ENCODE measurements around the gene TCERG1L. TPM values are rescaled to one million over a fixed set of nuclear protein-coding genes. Genes with fewer than 3 reads are reported as not detected.
"Not testable (repeated sequence)": the region's sequence is repeated elsewhere in the genome, so short reads cannot be mapped to it uniquely, and the experiment has no call there.

TCERG1L gene
- total RNA-seq, 4 donors from 2014 or later = 0.12 TPM; not detected in 3

GRCh38 chr10:131081786-131082185, 229.7 kb downstream of the TCERG1L start:
- H3K4me3 ChIP-seq = no peak overlapping the region
- peaks cover 0 to 13% (median 0%) of the 10 kb centered on the region in 3 donors for H3K9me3 ChIP-seq
- no peaks in the 10 kb centered on the region for H3K4me1 ChIP-seq
- WGBS, 2 donors (ENCODE audit: low coverage in 1 of 2) = 56 to 70% methylated on average over 2 of the region's 6 CpGs
- H3K27me3 ChIP-seq = peaks cover 42% of the 10 kb centered on the region
- TF ChIP-seq POLR2A (IDR thresholded peaks at IDR 0.05) (no peak), POLR2AphosphoS5 (IDR thresholded peaks at IDR 0.05) (no peak), EP300 (IDR thresholded peaks at IDR 0.05) (no peak)
- TF ChIP-seq, protein P1, sequence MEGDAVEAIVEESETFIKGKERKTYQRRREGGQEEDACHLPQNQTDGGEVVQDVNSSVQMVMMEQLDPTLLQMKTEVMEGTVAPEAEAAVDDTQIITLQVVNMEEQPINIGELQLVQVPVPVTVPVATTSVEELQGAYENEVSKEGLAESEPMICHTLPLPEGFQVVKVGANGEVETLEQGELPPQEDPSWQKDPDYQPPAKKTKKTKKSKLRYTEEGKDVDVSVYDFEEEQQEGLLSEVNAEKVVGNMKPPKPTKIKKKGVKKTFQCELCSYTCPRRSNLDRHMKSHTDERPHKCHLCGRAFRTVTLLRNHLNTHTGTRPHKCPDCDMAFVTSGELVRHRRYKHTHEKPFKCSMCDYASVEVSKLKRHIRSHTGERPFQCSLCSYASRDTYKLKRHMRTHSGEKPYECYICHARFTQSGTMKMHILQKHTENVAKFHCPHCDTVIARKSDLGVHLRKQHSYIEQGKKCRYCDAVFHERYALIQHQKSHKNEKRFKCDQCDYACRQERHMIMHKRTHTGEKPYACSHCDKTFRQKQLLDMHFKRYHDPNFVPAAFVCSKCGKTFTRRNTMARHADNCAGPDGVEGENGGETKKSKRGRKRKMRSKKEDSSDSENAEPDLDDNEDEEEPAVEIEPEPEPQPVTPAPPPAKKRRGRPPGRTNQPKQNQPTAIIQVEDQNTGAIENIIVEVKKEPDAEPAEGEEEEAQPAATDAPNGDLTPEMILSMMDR (IDR thresholded peaks at IDR 0.05) = no peak
- H3K27ac ChIP-seq = no peak overlapping the region
- ATAC-seq = no peak
- no peaks in the 10 kb centered on the region for H3K36me3 ChIP-seq

GRCh38 chr10:131081376-131081775, 230.1 kb downstream of the TCERG1L start:
- Histone ChIP-seq H3K4me1 (no peaks in the 10 kb centered on the region), H3K9me3 (peaks cover 0 to 8% (median 0%) of the 10 kb centered on the region in 3 donors), H3K27ac (no peak overlapping the region), H3K4me3 (no peak overlapping the region), H3K27me3 (peaks cover 38% of the 10 kb centered on the region), H3K36me3 (no peaks in the 10 kb centered on the region)
- ATAC-seq = no peak
- 13 to 39% methylated on average over 3 of the region's 6 CpGs for WGBS, 2 donors (ENCODE audit: low coverage in 1 of 2)
- TF ChIP-seq, protein P1 (IDR thresholded peaks at IDR 0.05) = no peak
- TF ChIP-seq EP300 (IDR thresholded peaks at IDR 0.05) = no peak

GRCh38 chr10:131080571-131080970, 230.9 kb downstream of the TCERG1L start:
- WGBS, 2 donors (ENCODE audit: low coverage in 1 of 2) = 72 to 93% methylated on average over 4 of the region's 6 CpGs
- no peak overlapping the region for H3K27ac ChIP-seq
- H3K4me3 ChIP-seq = no peak overlapping the region
- peaks cover 31% of the 10 kb centered on the region for H3K27me3 ChIP-seq
- no peaks in the 10 kb centered on the region for H3K4me1 ChIP-seq
- no peaks in the 10 kb centered on the region for H3K36me3 ChIP-seq
- TF ChIP-seq POLR2A (IDR thresholded peaks at IDR 0.05) (no peak), POLR2AphosphoS5 (IDR thresholded peaks at IDR 0.05) (no peak), EP300 (IDR thresholded peaks at IDR 0.05) (no peak)
- TF ChIP-seq, protein P1 (IDR thresholded peaks at IDR 0.05) = no peak
- no peak for ATAC-seq
- H3K9me3 ChIP-seq = peaks cover 0 to 2% (median 0%) of the 10 kb centered on the region in 3 donors

- Histone ChIP-seq H3K4me1 (no peaks in the 10 kb centered on the region), H3K9me3 (no peaks in the 10 kb centered on the region), H3K4me3 (no peak overlapping the region), H3K36me3 (no peaks in the 10 kb centered on the region), H3K27me3 (peaks cover 19% of the 10 kb centered on the region), H3K27ac (no peak overlapping the region)
- TF ChIP-seq EP300 (IDR thresholded peaks at IDR 0.05) = no peak
- no peak for TF ChIP-seq POLR2A (IDR thresholded peaks at IDR 0.05)
- TF ChIP-seq, protein P1 (IDR thresholded peaks at IDR 0.05) = no peak
- no peak for TF ChIP-seq POLR2AphosphoS5 (IDR thresholded peaks at IDR 0.05)
- WGBS, 2 donors (ENCODE audit: low coverage in 1 of 2) = 100% methylated on average over 1 to 2 of the region's 8 CpGs
- ATAC-seq = no peak
These were observed 232.2 kb downstream of the TCERG1L start for GRCh38 chr10:131079314-131079713.

DNA sequence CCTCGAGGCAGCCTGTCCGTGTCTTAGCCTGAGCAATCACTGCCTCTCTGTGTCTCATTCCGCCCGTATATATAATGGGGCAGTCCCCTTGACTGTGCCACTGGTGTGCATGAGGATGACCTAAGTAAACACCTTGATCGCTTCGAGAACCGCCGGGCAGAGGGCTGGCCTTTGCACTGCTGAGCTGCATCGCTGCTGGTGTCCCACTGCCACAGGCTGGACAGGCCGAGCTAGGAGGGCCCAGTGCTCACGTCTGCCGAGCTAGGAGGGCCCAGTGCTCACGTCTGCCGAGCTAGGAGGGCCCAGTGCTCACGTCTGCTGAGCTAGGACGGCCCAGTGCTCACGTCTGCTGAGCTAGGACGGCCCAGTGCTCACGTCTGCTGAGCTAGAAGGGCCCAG, 232.6 kb downstream of the TCERG1L start:
- 29 to 88% methylated on average over 1 to 3 of the region's 19 CpGs for WGBS, 2 donors (ENCODE audit: low coverage in 1 of 2)
- not testable (repeated sequence) for H3K27ac ChIP-seq, H3K4me3 ChIP-seq, H3K36me3 ChIP-seq, H3K9me3 ChIP-seq, H3K4me1 ChIP-seq, ATAC-seq
- H3K27me3 ChIP-seq = peaks cover 17% of the 10 kb centered on the region

Data from gastroesophageal sphincter (tissue), 4 donors.